Uterus (tissue), 2 donors: ENCODE results near the gene ZC3HAV1L.

ENCODE experiments used
- POLR2A ChIP-seq, 2 donors: fragments of 450-650 bp; IDR thresholded peaks; one replicate each; pipeline ENCODE4 v1.6.1; 2016; ENCODE audit warnings: antibody characterized with exemption in 2 of 2, mild to moderate bottlenecking in 1 of 2, moderate library complexity in 1 of 2
- TF ChIP-seq, protein P1 (sequence below), 4 experiments: fragments of 200-600 bp in 2 of 4; fragments of 450-650 bp in 2 of 4; sonication (generic) in 2 of 4; IDR thresholded peaks; one replicate each; pipeline ENCODE4 v1.5.1; 2016 to 2019; ENCODE audit warnings: antibody characterized with exemption in 4 of 4, mild to moderate bottlenecking in 2 of 4, moderate library complexity in 1 of 4

DNA sequence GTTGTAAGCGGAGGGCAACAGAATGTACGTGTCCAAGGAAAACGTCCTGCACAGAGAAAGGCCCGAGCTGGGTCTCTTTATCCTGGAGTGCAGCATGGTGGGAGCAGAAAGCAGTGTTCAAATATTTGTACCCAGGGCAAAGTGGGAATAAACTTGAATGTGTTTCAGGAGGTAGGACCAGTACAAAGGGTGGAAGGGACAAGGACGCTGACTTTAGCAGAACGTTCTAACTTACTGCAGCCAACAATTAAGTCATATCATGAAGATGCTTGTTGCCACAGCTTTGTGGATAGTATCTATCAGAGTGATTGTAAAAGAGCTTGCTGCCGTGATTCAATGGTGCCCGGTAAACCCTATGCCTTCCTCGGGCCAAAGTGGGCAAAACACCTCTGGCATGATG, 30.5 kb upstream of the ZC3HAV1L start:
- TF ChIP-seq, protein P1, sequence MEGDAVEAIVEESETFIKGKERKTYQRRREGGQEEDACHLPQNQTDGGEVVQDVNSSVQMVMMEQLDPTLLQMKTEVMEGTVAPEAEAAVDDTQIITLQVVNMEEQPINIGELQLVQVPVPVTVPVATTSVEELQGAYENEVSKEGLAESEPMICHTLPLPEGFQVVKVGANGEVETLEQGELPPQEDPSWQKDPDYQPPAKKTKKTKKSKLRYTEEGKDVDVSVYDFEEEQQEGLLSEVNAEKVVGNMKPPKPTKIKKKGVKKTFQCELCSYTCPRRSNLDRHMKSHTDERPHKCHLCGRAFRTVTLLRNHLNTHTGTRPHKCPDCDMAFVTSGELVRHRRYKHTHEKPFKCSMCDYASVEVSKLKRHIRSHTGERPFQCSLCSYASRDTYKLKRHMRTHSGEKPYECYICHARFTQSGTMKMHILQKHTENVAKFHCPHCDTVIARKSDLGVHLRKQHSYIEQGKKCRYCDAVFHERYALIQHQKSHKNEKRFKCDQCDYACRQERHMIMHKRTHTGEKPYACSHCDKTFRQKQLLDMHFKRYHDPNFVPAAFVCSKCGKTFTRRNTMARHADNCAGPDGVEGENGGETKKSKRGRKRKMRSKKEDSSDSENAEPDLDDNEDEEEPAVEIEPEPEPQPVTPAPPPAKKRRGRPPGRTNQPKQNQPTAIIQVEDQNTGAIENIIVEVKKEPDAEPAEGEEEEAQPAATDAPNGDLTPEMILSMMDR (IDR thresholded peaks at IDR 0.05) = no peak
- TF ChIP-seq POLR2A (IDR thresholded peaks at IDR 0.05) = no peak
